ENCODE results near the gene ESRRA.

Gene ESRRA

GRCh38 chr11:64304316-64305072 is 830 bp upstream of the ESRRA start:
- Histone ChIP-seq H3K4ac (ENCODE audit: low read length) (no peak overlapping the region), H3K4me3 (ENCODE audit: low read length in 2 of 2) (peak overlapping the region; percentile 57 to 83), H3K36me3 (replicated peaks in 1 of 2; ENCODE audit: control insufficient read depth in 2 of 2, insufficient read depth in 2 of 2, low read length in 2 of 2) (peaks cover 3 to 4% of the 10 kb centered on the region in 2 donors), H2BK5ac (ENCODE audit: low read length) (peak overlapping the region; percentile 42), H3K27me3 (ENCODE audit: control insufficient read depth in 3 of 3, insufficient read depth in 3 of 3, low read depth in 1 of 3, low read length in 3 of 3) (peaks cover 12 to 32% (median 19%) of the 10 kb centered on the region in 3 experiments), H2AK5ac (ENCODE audit: low read depth, low read length) (peak overlapping the region; percentile 82), H3K27ac (replicated peaks; ENCODE audit: low read length) (peak overlapping the region; percentile 58), H3K9ac (ENCODE audit: low read depth, low read length, poor library complexity) (peak overlapping the region; percentile 50), H2BK120ac (ENCODE audit: low read depth, low read length) (no peak overlapping the region), H2BK12ac (ENCODE audit: low read length) (peak overlapping the region; percentile 14), H3K4me1 (ENCODE audit: control insufficient read depth in 2 of 2, insufficient read depth in 1 of 2, low read depth in 1 of 2, low read length in 2 of 2) (peaks cover 12 to 23% of the 10 kb centered on the region in 2 donors), H4K91ac (ENCODE audit: low read depth, low read length, poor library complexity) (no peak overlapping the region), H3K18ac (ENCODE audit: low read length) (peak overlapping the region; percentile 91), H2BK15ac (ENCODE audit: low read length) (peak overlapping the region; percentile 79), H2AFZ (ENCODE audit: low read length) (peak overlapping the region; percentile 87), H4K8ac (ENCODE audit: low read depth, low read length) (no peak overlapping the region), H3K9me3 (replicated peaks in 1 of 2; ENCODE audit: control insufficient read depth in 2 of 2, insufficient read depth in 1 of 2, low read depth in 1 of 2, low read length in 2 of 2) (no peaks in the 10 kb centered on the region), H3K14ac (ENCODE audit: low read length) (peak overlapping the region; percentile 17), H3K79me1 (ENCODE audit: low read depth, low read length) (peaks cover 10% of the 10 kb centered on the region), H3K23ac (ENCODE audit: low read depth, low read length, poor library complexity) (peak overlapping the region; percentile 75), H3K4me2 (ENCODE audit: insufficient read depth, low read length, poor library complexity, severe bottlenecking) (peak overlapping the region; percentile 93)
- no CpG with 5 or more reads among the region's 46 CpGs for WGBS, 2 donors (ENCODE audit: extremely low coverage in 2 of 2, insufficient read length in 2 of 2, insufficient replicate concordance in 1 of 2)
- DNase-seq (ENCODE audit: low spot score): peak; percentile 89

GRCh38 chr11:64305691-64306562 is 603 bp downstream of the ESRRA start:
- H3K23ac ChIP-seq (ENCODE audit: low read depth, low read length, poor library complexity): peak overlapping the region; percentile 95
- peak overlapping the region; percentile 71 for H3K14ac ChIP-seq (ENCODE audit: low read length)
- peak overlapping the region; percentile 94 for H2AFZ ChIP-seq (ENCODE audit: low read length)
- peaks cover 9 to 12% of the 10 kb centered on the region in 2 donors for H3K4me1 ChIP-seq (ENCODE audit: control insufficient read depth in 2 of 2, insufficient read depth in 1 of 2, low read depth in 1 of 2, low read length in 2 of 2)
- no peak overlapping the region for H3K4ac ChIP-seq (ENCODE audit: low read length)
- peaks cover 10% of the 10 kb centered on the region for H3K79me1 ChIP-seq (ENCODE audit: low read depth, low read length)
- H3K9me3 ChIP-seq (replicated peaks in 1 of 2; ENCODE audit: control insufficient read depth in 2 of 2, insufficient read depth in 1 of 2, low read depth in 1 of 2, low read length in 2 of 2): no peaks in the 10 kb centered on the region
- peaks cover 0 to 17% (median 5%) of the 10 kb centered on the region in 3 experiments for H3K27me3 ChIP-seq (ENCODE audit: control insufficient read depth in 3 of 3, insufficient read depth in 3 of 3, low read depth in 1 of 3, low read length in 3 of 3)
- H3K9ac ChIP-seq (ENCODE audit: low read depth, low read length, poor library complexity): peak overlapping the region; percentile 97
- WGBS, 2 donors (ENCODE audit: extremely low coverage in 2 of 2, insufficient read length in 2 of 2, insufficient replicate concordance in 1 of 2): no CpG with 5 or more reads among the region's 71 CpGs
- H2BK120ac ChIP-seq (ENCODE audit: low read depth, low read length): no peak overlapping the region
- no peak overlapping the region for H2AK5ac ChIP-seq (ENCODE audit: low read depth, low read length)
- peak overlapping the region; percentile 3 for H2BK15ac ChIP-seq (ENCODE audit: low read length)
- peak overlapping the region; percentile 91 for H3K4me2 ChIP-seq (ENCODE audit: insufficient read depth, low read length, poor library complexity, severe bottlenecking)
- peak overlapping the region; percentile 88 to 92 for H3K4me3 ChIP-seq (ENCODE audit: low read length in 2 of 2)
- peak overlapping the region; percentile 7 for H2BK5ac ChIP-seq (ENCODE audit: low read length)
- H4K8ac ChIP-seq (ENCODE audit: low read depth, low read length): no peak overlapping the region
- H3K27ac ChIP-seq (replicated peaks; ENCODE audit: low read length): peak overlapping the region; percentile 84
- H2BK12ac ChIP-seq (ENCODE audit: low read length): peak overlapping the region; percentile 75
- peaks cover 3 to 9% of the 10 kb centered on the region in 2 donors for H3K36me3 ChIP-seq (replicated peaks in 1 of 2; ENCODE audit: control insufficient read depth in 2 of 2, insufficient read depth in 2 of 2, low read length in 2 of 2)
- H4K91ac ChIP-seq (ENCODE audit: low read depth, low read length, poor library complexity): no peak overlapping the region
- DNase-seq (ENCODE audit: low spot score): peak; percentile 67
- H3K18ac ChIP-seq (ENCODE audit: low read length): peak overlapping the region; percentile 98

DNA sequence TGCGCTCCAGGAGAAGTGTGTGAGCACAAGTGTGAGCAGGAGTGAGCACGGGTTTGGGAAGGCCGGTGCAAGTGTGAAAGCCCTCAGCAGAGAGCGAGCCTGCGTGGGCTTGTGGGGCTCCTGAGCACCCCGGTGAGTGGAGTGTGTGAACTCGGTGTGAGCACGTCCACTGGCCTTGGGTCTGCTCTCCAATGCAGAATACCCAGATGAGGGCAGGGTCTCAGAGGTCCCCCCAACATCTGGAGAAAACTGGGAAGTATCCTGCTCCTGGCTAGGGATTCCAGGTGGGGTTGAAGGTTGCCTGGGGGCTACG is 1.2 kb downstream of the ESRRA start:
- H3K36me3 ChIP-seq (replicated peaks in 1 of 2; ENCODE audit: control insufficient read depth in 2 of 2, insufficient read depth in 2 of 2, low read length in 2 of 2): peaks cover 3 to 10% of the 10 kb centered on the region in 2 donors
- H3K4me2 ChIP-seq (ENCODE audit: insufficient read depth, low read length, poor library complexity, severe bottlenecking): peak overlapping the region; percentile 91
- no peak overlapping the region for H2BK120ac ChIP-seq (ENCODE audit: low read depth, low read length)
- peak overlapping the region; percentile 94 for H2AFZ ChIP-seq (ENCODE audit: low read length)
- no CpG with 5 or more reads among the region's 9 CpGs for WGBS, 2 donors (ENCODE audit: extremely low coverage in 2 of 2, insufficient read length in 2 of 2, insufficient replicate concordance in 1 of 2)
- DNase-seq (ENCODE audit: low spot score): no peak
- no peak overlapping the region for H3K4ac ChIP-seq (ENCODE audit: low read length)
- H3K14ac ChIP-seq (ENCODE audit: low read length): no peak overlapping the region
- H3K9me3 ChIP-seq (replicated peaks in 1 of 2; ENCODE audit: control insufficient read depth in 2 of 2, insufficient read depth in 1 of 2, low read depth in 1 of 2, low read length in 2 of 2): no peaks in the 10 kb centered on the region
- peak overlapping the region; percentile 97 for H3K9ac ChIP-seq (ENCODE audit: low read depth, low read length, poor library complexity)
- H3K79me1 ChIP-seq (ENCODE audit: low read depth, low read length): peaks cover 10% of the 10 kb centered on the region
- peak overlapping the region; percentile 95 for H3K23ac ChIP-seq (ENCODE audit: low read depth, low read length, poor library complexity)
- H4K8ac ChIP-seq (ENCODE audit: low read depth, low read length): no peak overlapping the region
- H4K91ac ChIP-seq (ENCODE audit: low read depth, low read length, poor library complexity): no peak overlapping the region
- peak overlapping the region; percentile 3 for H2BK15ac ChIP-seq (ENCODE audit: low read length)
- H2AK5ac ChIP-seq (ENCODE audit: low read depth, low read length): no peak overlapping the region
- peak overlapping the region; percentile 75 for H2BK12ac ChIP-seq (ENCODE audit: low read length)
- peaks cover 0 to 17% (median 5%) of the 10 kb centered on the region in 3 experiments for H3K27me3 ChIP-seq (ENCODE audit: control insufficient read depth in 3 of 3, insufficient read depth in 3 of 3, low read depth in 1 of 3, low read length in 3 of 3)
- no peak overlapping the region for H3K27ac ChIP-seq (replicated peaks; ENCODE audit: low read length)
- peak overlapping the region; percentile 82 for H3K18ac ChIP-seq (ENCODE audit: low read length)
- H3K4me3 ChIP-seq (ENCODE audit: low read length in 2 of 2): peak overlapping the region; percentile 88 to 92
- H3K4me1 ChIP-seq (ENCODE audit: control insufficient read depth in 2 of 2, insufficient read depth in 1 of 2, low read depth in 1 of 2, low read length in 2 of 2): peaks cover 9 to 12% of the 10 kb centered on the region in 2 donors
- peak overlapping the region; percentile 7 for H2BK5ac ChIP-seq (ENCODE audit: low read length)
